HG03196 (cell line): ENCODE results near the gene MAEA.
"Not testable (repeated sequence)": the region's sequence is repeated elsewhere in the genome, so short reads cannot be mapped to it uniquely, and the experiment has no call there.

Experiments used
- ATAC-seq: cut with Tn5 transposase; IDR thresholded peaks from one replicate; pipeline ENCODE4 v1.9.1; 2021; ENCODE audit not compliant: unreplicated experiment

MAEA gene

DNA sequence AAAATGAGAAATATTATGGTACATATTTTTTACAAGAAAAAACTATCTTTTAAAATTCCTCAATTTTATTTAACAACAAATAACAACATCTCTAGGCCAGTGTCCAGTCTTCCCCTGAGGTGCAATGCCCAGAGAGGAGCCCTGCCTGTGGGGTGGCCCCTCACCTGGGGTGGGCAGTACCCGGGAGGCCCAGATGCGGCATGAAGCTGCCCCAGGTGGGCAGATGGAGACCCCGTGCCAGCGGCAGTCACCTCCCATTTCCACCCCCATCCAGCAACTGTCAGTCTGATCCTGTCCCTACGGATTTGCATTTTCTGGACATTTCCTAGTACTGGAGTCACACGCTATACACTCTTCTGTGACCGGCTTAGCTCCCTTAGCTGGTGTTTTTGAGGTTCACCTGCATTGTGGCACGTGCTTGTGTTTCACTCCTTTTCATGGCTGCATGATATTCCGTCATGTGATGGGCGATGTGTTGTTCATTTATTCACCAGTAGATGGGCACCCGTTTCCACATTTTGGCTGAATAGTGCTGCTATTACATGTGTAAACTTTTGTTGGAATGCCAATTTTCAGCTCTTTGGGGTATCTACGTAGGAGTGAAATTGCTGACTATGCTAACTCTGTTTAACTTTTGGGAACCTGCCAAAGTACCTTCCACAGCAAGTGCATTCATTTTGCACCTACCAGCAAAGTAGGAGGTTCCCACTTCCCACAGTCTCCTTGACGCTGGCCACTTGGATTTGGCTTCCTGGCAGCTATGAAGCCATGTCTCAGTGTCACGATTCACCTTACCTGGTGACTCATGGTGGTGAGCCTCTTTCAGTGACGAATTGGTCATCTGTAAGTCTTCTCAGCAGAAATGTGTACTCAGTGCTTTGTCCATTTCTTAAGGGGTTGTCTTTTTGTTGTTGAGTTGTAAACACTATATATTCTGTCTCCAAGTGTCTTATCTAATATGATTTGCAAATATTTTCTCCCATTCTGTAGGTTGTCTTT, 11.7 kb upstream of the MAEA start:
- no peak for ATAC-seq

DNA sequence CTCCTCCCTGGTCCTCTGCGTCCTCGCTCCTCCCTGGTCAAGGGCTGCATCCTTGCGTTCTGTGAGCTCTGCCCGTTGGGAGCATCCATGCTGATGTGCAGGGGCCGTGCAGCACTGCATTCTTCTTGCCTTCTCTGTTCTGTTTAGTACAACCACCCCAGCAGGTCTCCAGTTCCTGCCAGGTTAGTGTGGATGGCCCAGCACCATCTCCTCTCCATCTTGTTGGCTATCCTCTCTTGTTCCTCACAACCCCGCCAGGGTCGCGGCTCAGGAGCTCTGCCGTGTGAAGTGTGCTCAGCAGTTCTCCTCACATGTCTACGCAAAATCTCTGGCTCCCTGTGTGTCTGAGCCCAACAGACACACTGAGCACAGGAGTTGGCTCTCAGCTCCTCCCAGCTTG, 10.4 kb upstream of the MAEA start:
- ATAC-seq, result no peak

DNA sequence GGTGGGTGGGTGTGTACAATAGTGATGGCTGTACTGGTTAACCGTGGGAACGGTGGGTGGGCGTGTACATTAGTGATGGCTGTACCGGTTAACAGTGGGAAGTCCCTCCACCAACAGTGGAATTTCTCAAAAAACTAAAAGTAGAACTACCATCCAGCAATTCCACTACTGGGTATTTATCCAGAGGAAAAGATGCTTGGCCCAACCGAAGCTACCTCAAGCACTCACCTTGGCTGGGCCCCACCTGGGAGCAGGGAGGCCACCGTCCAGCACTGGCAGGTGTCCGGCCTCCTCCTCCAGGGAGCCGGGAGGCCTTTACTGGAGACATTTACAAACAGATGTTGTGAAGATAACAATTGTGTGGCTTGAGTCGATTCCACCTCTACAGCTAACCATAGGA, 6.0 kb upstream of the MAEA start:
- no peak for ATAC-seq

DNA sequence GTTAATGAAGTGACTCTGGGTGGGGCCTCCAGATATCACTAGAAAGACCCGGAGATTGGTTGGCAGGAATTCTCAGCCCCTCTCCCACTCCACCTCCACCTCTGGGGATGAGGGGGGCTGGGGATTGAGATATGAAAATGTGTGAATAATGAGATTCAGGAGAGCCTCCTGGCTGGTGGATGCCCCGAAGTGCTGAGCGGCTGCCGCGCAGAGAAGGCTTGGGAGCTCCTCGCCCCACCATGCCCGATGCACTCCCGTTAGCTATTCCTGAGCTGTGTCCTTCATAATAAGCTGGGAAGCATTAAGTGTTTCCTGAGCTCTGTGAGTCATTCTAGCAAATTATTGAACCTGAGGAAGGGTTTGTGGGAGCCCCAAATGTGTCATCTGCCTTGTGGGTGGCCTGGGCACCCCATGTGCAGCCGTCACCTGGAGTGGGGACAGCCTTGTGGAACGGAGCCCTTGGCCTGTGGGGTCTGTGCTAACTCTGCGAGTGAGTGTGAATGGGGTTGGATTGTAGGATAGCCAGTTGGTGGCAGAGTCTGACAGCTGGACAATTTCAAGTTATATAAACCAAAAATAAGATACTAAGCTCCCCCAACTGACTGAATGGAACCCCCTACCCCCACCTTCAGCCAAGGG, 4.4 kb upstream of the MAEA start:
- no peak for ATAC-seq

DNA sequence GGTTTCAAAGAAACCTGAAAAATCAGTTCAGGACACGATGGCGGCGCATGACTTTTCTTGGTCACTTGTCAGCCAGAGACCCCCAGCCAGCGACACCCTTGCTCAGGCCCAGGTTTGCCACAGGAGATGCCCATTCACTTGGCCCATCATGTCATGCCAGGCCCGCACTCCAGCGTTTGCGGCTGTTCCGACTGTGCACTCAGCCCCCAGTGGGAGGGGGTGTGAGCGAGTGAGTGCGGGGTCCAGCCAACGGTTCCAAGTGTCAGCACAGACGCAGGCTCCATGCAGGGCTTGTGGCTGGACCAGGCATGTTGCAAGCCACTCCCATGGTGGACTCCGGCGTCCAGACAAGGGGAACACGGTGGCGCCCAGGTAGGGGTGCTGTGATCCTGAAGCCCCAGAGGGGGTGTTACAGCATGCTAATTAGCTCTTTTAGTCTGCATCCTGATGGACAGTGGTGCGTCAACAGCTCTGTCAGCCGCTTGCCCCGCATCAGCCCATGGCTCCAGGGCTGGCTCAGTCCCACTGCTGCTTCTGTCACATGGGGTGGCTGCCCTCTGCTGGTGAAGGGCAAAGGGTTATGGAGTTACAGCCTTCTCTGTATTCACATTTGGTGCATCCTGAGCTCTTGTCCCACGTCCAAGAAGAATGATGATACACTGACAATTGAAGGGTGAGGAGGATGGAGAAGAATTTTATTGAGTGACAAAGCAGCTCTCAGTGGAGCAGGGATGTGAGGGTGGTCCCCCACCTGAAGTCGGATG, 3.7 kb upstream of the MAEA start:
- no peak for ATAC-seq

DNA sequence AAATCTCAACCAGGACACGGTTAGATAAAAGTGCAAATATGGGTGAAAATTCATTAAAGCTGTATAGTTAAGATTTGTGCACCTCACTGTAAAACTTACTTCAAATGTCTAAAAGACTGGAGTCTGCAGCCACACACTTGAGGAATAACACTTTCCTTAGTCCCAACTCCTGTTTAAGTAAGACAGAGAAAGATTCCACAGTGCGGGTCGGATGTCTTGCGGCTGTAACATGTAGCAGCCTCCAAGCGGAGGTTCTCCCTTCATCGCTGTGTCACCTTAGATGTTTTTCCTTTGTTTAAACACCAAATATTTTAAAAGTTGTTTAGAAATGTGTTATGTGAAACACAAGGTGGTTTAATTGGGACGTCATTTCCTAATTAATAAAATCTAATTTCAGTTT, 905 bp upstream of the MAEA start:
- no peak for ATAC-seq

DNA sequence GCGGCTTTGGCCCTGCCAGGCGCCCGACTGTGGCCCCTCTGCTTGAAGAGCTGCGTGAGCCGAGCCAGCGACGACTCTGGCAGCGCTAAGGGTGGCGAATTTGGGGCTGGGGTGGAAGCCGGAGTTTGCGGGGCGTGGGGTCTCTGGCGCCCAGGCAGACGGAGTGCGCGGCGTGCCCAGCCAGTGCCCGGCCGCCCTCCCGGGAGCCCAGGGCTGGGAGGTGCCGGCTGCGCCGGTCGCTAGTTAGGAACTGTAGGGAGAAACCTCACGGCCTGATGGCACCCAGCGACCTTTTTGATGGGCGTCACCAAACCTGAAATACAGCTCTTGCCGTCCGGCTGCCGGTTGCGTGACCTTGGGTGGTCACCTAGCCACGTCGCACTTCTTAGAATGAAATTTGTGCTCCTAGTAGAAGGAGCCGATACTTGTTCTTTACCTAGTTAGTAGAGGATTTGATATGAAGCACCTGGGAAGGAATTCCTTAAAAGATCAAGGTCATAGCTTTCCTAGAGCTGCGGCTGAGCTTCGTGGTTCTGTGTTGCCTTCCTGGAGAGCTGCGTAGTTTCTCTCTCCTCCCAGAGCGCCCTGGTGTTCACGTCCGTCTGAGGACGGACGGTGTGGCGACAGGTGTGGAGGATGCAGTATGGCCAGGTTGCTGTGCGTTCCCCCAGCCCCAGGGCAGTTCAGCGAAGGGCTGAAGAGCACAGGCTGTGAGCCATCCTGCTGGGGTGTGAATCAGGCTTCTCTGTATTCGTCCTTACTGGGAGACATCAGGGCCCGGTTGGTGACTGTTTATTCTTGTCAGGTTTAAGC, 680 bp downstream of the MAEA start:
- peak; percentile 10 for ATAC-seq

DNA sequence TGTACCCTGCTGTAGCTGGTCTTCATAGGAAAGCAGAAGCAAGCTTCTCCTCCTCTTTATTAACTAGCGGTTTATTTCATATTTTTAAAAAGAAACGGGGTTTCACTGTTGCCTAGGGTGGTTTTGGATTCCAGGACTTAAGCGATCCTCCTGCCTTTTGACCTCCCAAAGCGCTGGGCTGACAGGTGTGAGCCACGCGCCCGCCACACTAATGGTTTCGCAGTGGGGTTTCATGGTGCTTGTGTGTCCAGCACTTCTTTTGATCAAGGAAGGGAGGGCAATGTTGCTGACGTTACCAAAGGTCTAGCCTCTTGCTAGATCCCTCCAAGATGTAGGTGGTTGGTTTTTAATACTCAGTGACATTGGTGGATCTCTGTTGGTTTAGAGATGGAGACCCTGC, 1.4 kb downstream of the MAEA start:
- no peak for ATAC-seq

DNA sequence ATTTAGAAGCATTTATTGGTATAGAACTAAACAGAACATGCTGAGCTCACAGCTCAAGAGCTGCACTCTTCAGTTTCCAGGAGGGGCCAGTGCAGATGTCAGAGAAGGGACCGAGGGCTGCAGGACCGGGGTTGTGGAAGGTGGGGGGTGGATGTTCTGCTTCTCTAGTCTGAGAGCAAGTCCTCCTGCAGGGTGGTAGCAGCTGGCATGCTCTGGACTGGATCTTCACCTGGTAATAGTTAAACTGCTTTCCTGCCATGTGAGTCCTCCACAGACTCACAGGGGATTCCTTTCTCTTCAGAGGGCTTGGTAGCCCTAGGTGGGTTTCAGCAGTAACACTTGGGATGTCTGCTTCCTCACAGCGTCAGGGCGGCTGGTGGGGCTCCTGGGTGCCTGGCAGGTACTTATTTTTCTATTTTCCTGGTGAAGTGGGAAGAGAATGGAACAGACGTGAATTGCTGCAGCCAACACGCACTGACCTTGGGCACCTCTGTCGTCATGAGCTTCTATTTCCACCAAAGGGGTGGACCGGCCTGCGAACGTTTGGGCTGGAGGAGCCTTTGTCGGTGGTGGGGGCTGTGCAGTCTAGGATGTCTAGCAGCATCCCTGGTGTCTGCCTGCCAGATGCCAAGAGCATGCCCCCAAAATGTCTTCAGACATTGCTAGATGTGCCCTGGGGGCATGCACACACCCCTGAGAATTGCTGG, 2.5 kb downstream of the MAEA start:
- no peak for ATAC-seq

DNA sequence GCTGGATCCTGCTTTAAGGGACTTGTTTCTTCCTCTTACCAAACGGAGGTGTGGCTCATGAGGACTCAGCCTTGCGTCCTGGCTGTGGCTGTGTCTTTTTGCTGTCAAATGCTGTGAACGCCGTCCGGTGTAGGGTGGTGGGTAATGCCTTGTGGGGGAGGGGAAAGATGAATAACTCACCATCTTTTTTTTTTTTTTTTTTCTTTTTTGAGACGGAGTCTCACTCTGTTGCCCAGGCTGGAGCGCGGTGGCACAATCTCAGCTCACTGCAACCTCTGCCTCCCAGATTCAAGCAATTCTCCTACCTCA, 3.0 kb downstream of the MAEA start:
- not testable (repeated sequence) for ATAC-seq

DNA sequence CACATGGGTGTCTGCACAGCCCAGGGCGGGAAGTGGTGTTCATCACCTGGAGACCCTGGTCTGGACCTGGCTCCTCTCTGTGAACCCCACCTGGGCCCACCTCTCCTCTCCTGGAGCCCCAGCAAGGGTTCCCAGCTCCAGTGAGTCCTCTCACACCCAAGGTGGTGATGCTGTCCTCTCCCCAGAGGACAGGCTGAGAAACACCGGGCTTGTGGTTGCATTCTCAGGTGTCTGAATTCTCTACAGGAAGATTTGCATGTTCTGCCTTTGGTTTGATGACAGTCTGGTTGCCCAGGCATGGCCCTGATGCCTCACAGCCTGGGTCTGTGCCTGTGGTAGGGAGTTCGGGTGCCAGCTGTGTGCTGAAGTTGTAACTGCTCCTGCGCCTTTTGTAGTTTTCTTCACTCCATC, 3.8 kb downstream of the MAEA start:
- no peak for ATAC-seq

DNA sequence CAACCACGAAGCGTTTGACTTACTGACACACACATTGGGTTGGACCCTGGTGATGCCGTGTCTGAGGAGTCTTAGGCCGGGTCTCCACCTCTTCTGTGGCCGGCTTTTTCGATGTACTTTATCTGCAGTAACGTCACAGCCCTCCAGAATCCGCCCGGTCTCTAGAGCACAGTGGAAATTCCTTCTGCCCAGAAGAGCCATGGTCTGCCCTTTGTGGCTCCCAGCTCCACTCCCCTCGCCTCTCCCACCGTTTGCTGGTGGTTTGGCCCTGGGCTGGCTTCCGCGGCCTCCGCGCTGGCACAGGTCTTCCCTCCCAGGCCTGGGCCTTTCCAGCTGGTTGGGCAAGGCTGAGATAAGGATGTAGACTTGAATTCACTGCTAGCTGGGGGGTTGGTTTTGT, 4.3 kb downstream of the MAEA start:
- ATAC-seq, result no peak

DNA sequence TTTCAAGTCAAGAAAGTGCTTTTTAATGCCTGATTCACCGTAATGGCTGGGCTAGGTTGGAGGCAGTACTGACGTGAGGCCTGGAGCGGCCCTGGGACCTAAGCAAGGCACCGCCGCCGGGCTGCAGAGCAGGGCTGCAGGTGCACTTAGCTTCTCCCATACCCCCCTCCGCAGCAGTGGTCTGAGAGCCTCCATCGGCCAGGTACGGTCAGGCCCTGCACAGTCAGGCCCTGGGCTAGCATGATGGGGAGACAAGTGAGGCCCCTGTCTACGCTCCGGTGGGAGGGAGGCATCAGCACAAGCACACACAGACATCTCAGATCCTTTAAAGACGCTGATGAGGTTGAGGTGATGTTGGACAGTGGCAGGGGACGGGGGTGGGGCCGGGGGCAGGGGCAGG, 4.7 kb downstream of the MAEA start:
- ATAC-seq, result no peak

DNA sequence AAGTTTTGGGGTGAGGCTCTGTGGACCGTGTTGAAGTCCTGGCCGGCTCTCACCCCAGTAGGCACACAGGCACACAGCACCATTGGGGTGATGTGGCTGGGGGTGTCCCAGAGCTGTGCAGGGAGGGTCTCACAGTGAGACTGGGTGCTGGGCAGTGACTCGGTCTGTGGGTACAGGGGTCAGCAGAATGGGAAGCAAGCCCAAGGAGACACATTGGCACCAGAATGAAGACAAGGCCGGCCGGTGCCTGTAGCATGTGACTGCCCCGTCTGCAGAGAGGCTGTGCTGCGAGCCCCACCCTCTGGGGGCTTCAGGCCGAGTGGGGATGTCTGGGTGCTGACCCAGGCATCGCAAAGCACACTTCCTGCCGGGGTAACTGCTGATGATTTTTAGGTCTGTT, 5.2 kb downstream of the MAEA start:
- ATAC-seq, result no peak

DNA sequence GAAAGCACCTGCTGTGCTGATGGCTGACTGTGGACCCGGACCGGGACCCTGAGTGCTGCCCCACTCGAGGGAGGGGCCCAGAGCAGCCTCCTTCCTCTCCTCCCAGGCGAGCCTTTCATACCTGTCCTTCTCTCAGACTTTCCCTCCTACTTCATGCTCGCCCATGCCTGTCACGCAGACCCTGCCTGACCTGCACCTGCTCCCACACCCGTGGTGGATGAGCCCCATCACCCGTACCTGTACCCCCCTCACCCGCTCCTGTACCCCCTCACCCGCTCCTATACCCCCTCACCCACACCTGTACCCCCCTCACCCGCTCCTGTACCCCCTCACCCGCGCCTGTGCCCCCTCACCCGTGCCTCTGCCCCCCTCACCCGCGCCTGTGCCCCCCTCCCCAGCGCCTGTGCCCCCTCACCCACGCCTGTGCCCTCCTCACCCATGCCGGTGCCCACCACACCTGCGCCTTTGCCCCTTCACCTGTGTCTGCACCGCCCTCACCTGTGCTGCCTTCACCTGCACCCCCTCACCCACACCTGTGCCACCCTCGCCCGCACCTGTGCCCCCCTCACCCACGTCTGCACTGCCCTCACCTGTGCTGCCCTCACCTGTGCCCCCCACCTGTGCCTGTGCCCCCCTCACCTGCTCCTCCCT, 5.8 kb downstream of the MAEA start:
- no peak for ATAC-seq

DNA sequence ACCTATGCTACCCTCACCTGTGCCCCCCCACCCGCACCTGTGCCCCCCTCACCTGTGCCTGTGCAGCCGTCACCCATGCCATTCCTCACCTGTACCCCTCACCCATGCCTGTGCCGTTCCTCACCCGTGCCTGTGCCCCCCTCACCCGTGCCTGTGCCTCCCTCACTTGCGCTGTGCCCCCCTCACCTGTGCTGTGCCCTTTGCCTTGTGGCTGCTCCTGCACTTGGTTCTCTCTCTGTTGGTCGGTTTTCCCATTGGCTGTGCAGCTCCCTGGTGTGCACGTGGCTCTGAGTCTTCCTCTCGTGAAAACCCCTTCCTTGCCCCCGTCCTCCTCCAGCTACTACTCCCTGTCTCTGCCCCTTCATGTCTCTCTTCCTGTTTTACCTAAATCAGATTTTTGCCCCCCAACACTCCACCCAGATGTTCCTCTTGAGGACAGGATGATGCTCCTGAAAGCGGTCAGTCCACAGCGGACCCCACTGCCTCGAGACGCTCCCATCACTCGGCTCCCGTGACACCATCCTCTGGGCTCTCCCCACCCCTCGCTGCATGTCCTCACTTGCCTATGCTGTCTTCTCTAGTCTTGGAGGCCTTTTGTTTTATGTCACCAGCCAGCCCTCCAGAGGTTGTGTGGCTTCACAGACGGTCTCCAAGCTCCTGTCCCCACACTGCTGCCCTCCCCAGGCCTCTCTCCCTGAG, 6.8 kb downstream of the MAEA start:
- no peak for ATAC-seq

DNA sequence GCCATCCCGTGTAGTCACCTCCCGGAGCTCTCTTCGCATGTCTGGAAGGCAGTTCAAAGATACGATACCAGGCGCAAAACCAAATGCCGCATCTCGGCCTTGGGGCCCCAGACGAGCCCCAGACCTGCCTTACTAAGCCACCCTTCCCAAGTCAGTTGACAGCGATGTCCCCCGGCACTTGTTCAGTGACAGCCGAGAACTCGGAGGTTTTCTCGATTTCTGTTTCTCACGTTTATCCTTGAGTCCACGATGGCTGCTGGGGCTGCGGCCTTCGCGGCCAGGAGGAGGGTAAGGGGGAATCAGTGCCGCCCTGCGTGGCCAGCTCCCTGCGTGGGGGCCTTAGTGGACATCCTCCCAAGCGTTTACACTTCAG, 7.3 kb downstream of the MAEA start:
- ATAC-seq, result no peak

DNA sequence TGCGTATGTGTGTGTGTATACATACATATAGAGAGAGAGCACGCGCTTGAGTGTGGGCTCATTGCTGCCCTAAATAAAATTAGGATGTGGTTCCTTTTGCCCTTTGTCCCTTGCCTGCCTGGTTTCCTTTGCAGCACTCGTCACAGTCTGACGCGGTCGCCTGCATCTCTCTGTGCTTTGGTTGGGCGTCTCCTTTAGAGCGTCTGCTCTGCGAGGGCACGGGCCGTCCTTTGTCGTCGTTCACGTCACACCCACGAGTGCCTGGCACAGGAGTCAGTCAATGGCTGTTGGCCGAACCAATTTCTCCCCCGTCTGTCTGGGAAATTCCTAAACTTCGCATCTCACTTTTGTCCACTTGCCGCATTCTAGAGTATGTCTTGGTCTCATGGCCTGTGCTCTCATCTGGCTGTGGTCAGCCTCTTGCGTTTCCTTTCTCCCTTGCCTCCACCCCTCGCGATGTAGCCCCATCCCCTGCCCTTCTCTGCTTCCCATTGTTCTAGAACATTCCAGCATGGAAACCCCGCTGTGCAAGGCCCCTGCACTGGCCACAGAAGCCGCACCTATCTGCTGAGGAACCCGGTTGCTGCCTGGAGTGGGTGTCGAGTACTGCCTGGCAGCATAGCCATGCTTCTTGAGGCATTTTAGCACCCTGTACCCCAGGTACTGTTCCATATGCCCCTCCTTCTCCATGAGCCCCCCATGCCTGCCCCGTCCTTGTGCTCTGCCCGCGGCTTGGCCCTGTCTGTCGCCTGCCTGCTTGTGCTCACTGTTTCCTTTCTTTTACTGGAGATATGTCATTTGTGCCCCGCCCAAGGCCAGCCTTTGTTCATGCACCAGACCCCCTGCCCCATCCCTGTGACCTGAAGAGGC, 8.0 kb downstream of the MAEA start:
- no peak for ATAC-seq
